Mucosa of descending colon (tissue), 3 donors: ENCODE data around the gene TSPAN11. TPM values are rescaled to one million over a fixed set of nuclear protein-coding genes. Genes with fewer than 3 reads are reported as not detected.
A peak's percentile ranks its signal among the peaks of the same experiment; 100 is the strongest.

Experiments
- ATAC-seq: fragments of 200-7000 bp; cut with Tn5 transposase; one replicate; pipeline ENCODE4 v1.9.1; 2020; ENCODE audit warnings: mild to moderate bottlenecking, moderate library complexity
- DNase-seq, 3 donors: peaks; one replicate each; pipeline ENCODE4 v3.0.0-alpha.2; 2020
- H3K36me3 ChIP-seq: fragments of 200-600 bp; one replicate; pipeline ENCODE4 v1.8.0; 2021; ENCODE audit warnings: low read depth, mild to moderate bottlenecking
- H3K4me1 ChIP-seq: fragments of 200-600 bp; one replicate; pipeline ENCODE4 v1.8.0; 2021; ENCODE audit warnings: low read depth, mild to moderate bottlenecking
- H3K4me3 ChIP-seq: fragments of 200-600 bp; one replicate; pipeline ENCODE4 v1.8.0; 2021; ENCODE audit warnings: mild to moderate bottlenecking
- H3K9me3 ChIP-seq: fragments of 200-600 bp; one replicate; pipeline ENCODE4 v1.8.0; 2021; ENCODE audit warnings: mild to moderate bottlenecking
- CTCF ChIP-seq: fragments of 200-600 bp; IDR thresholded peaks from one replicate; pipeline ENCODE4 v1.8.0; 2022; ENCODE audit warnings: antibody characterized with exemption, mild to moderate bottlenecking
- intact Hi-C, 2 donors: fragments of 100-400 bp; cut with DNase I in 1 of 2; cut with micrococcal nuclease in 1 of 2; formaldehyde crosslinking; loops; one replicate each; pipeline versions ENCODE4 v1.11.0 to v1.11.1; 2022; cut with DNase I, micrococcal nuclease
- total RNA-seq, 3 donors: library from RNA; stranded (reverse); fragmentation: NEBNext Ultra II Directional in 2 of 3; extraction: Animal tissue kit (Norgen Biotek cat#: 25700) in 2 of 3; gene quantifications; one replicate each; pipeline versions ENCODE4 v1.2.1 to v1.2.4, GENCODE V29; 2021 to 2023
- donor health status: DM: no; HTN: no; CAD: no; lungs with moderate emphysema.
- donor health status: DM: no; HTN: no; CAD: no.
- donor health status: DM: no; HTN: yes; CAD: no.

TSPAN11 gene
- total RNA-seq, 3 donors from 2014 or later = 3.2 to 19.9 (median 4.2) TPM

- no peak for ATAC-seq
- Histone ChIP-seq H3K4me1 (no peaks in the 10 kb centered on the region), H3K9me3 (no peaks in the 10 kb centered on the region), H3K36me3 (no peaks in the 10 kb centered on the region), H3K4me3 (no peak overlapping the region)
- TF ChIP-seq CTCF = no peak
- no peak for DNase-seq
- intact Hi-C loops = no loop called here
These were observed 73.2 kb downstream of the TSPAN11 start for GRCh38 chr12:30999723-31000122.

DNA sequence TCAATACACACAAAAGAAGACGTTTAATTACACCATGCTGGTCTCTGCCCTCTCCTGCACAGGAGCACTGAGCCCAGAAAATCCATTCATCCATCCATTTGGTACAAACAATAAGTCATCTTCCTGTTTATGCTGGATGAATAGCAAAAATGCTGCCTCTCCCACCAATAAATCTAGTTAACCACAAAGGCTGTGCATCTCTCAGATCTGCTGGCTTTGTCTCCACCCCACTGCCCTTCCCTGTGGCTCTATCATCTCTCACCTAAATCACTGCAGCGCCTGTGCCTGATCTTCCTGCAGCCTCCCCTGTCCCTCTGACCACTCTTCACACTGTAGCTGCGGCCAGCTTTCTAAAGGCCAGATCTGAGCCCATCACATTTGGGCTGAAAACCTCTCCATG, 74.2 kb downstream of the TSPAN11 start:
- no peaks in the 10 kb centered on the region for H3K36me3 ChIP-seq
- no peak for TF ChIP-seq CTCF
- no peak for ATAC-seq
- DNase-seq = no peak
- intact Hi-C loops = no loop called here
- no peaks in the 10 kb centered on the region for H3K4me1 ChIP-seq
- no peak overlapping the region for H3K4me3 ChIP-seq
- H3K9me3 ChIP-seq = no peaks in the 10 kb centered on the region

- no peaks in the 10 kb centered on the region for H3K4me1 ChIP-seq
- no peaks in the 10 kb centered on the region for H3K9me3 ChIP-seq
- H3K4me3 ChIP-seq = no peak overlapping the region
- ATAC-seq (no peak), DNase-seq (peak in 1 of 3 donors; percentile 23)
- TF ChIP-seq CTCF = no peak
- intact Hi-C loops = no loop called here
- no peaks in the 10 kb centered on the region for H3K36me3 ChIP-seq
These were observed 75.2 kb downstream of the TSPAN11 start for GRCh38 chr12:31001581-31002360.

- no peak for DNase-seq
- H3K4me3 ChIP-seq = no peak overlapping the region
These were observed 75.8 kb downstream of the TSPAN11 start for GRCh38 chr12:31002361-31002725.

GRCh38 chr12:31002999-31003398, 76.5 kb downstream of the TSPAN11 start:
- Histone ChIP-seq H3K4me1 (no peaks in the 10 kb centered on the region), H3K36me3 (no peaks in the 10 kb centered on the region), H3K9me3 (no peaks in the 10 kb centered on the region), H3K4me3 (no peak overlapping the region)
- intact Hi-C loops = no loop called here
- DNase-seq (no peak), ATAC-seq (no peak)
- no peak for TF ChIP-seq CTCF

More at GRCh38 chr12:31002361-31002725, 75.8 kb downstream of the TSPAN11 start:
- TF ChIP-seq CTCF = no peak
- intact Hi-C loops = no loop called here
- Histone ChIP-seq H3K36me3 (no peaks in the 10 kb centered on the region), H3K9me3 (no peaks in the 10 kb centered on the region), H3K4me1 (no peaks in the 10 kb centered on the region)
- ATAC-seq = no peak
